ENCODE data around the gene METTL5. TPM values are rescaled to one million over a fixed set of nuclear protein-coding genes. Genes with fewer than 3 reads are reported as not detected.

Gene METTL5
- polyA plus RNA-seq, 1 of the 3 experiments (the other 2 are of a cell fraction) = 40.7 TPM

GRCh38 chr2:169798718-169799592, 25.8 kb downstream of the METTL5 start, which contains the start of gene SSB:
Gene SSB, plus strand, starts transcription at chr2:169798871. Its CDS starts 2,090 bp downstream, at chr2:169800961.
- Histone ChIP-seq H3K27ac (ENCODE audit: low read depth in 2 of 2, low read length in 1 of 2) (peak within 1 kb of the TSS; percentile 83 to 92), H4K20me1 (ENCODE audit: insufficient read depth) (no peaks in the 10 kb centered on the region; the same call in 1 of the 2 replicates), H3K4me1 (ENCODE audit: control insufficient read depth in 1 of 2, insufficient read depth in 2 of 2, low read depth in 1 of 2, low read length in 1 of 2) (no peaks in the 10 kb centered on the region; a peak in 1 of 4 replicates), H3K27me3 (ENCODE audit: insufficient read depth) (no peaks in the 10 kb centered on the region), H3K36me3 (replicated peaks in 1 of 2; ENCODE audit: control insufficient read depth in 1 of 2, insufficient read depth in 2 of 2, low read length in 1 of 2) (peaks cover 16 to 25% of the 10 kb centered on the region in 2 experiments), H3K4me3 (ENCODE audit: low read depth in 2 of 2, low read length in 1 of 2) (peak within 1 kb of the TSS; percentile 84 to 85), H3K79me2 (ENCODE audit: insufficient read depth) (peaks cover 51% of the 10 kb centered on the region), H3K9ac (peak within 1 kb of the TSS; percentile 94), H2AFZ (ENCODE audit: low read depth) (peak within 1 kb of the TSS; percentile 93), H3F3A (replicated peaks; ENCODE audit: insufficient read depth) (no peaks in the 10 kb centered on the region), H3K9me3 (no peaks in the 10 kb centered on the region), H3K4me2 (peak within 1 kb of the TSS; percentile 75), H3K9me2 (no peaks in the 10 kb centered on the region)
- ChIA-PET CTCF (interaction anchor here (1.2 kb wide), 1 partner anchor 130 kb away, joined by 3 read pairs; no protein-coding TSS in a partner anchor), POLR2A (interaction anchor here (0.7 to 0.8 kb wide), 2 partner anchors 17 to 83 kb away, joined by 3 read pairs; no protein-coding TSS in a partner anchor)
- WGBS (ENCODE audit: low lambda C conversion rate) = 1% methylated on average over 25 of the region's 67 CpGs
- DNase-seq = peak; percentile 99
- TF ChIP-seq USF2 (IDR thresholded peaks at IDR 0.05; ENCODE audit: borderline replicate concordance, low read depth, low read length) = no peak
- no peak for TF ChIP-seq JUND (IDR thresholded peaks at IDR 0.05)
- TF ChIP-seq NRF1 (IDR thresholded peaks at IDR 0.05; ENCODE audit: low read depth, low read length) = peak; percentile 96
- TF ChIP-seq MXI1 (IDR thresholded peaks at IDR 0.05; ENCODE audit: low read depth, low read length) = peak; percentile 67
- no peak for TF ChIP-seq RAD21 (IDR thresholded peaks at IDR 0.05; ENCODE audit: low read length)
- peak; percentile 77; the same call in 1 of the 2 replicates for TF ChIP-seq TAF1 (IDR thresholded peaks at IDR 0.05; ENCODE audit: borderline replicate concordance, low read depth, low read length)
- TF ChIP-seq FOSL2 (IDR thresholded peaks at IDR 0.05; ENCODE audit: borderline replicate concordance, low read depth) = no peak
- no peak for TF ChIP-seq RCOR1 (IDR thresholded peaks at IDR 0.05; ENCODE audit: low read length)
- no peak for TF ChIP-seq EZH2phosphoT487 (IDR thresholded peaks at IDR 0.05; ENCODE audit: borderline replicate concordance, low read depth)
- TF ChIP-seq ELF1 (IDR thresholded peaks at IDR 0.05) = no peak
- TF ChIP-seq REST (IDR thresholded peaks at IDR 0.05; ENCODE audit: low read depth, low read length) = no peak
- no peak for TF ChIP-seq RXRA (IDR thresholded peaks at IDR 0.05; ENCODE audit: borderline replicate concordance, low read depth)
- no peak for TF ChIP-seq PBX3 (IDR thresholded peaks at IDR 0.05)
- TF ChIP-seq MEF2A (IDR thresholded peaks at IDR 0.05; ENCODE audit: borderline replicate concordance, low read depth) = no peak
- 0 out of 2 replicates have a peak, but pooled peaks have one; percentile 8 for TF ChIP-seq SMC3 (IDR thresholded peaks at IDR 0.05; ENCODE audit: low read depth, low read length)
- TF ChIP-seq YY1 (IDR thresholded peaks at IDR 0.05; ENCODE audit: low read depth) = 0 out of 2 replicates have a peak, but pooled peaks have one; percentile 25
- no peak; the same call in 1 of the 2 replicates for TF ChIP-seq GABPA (IDR thresholded peaks at IDR 0.05; ENCODE audit: low read depth)
- no peak for TF ChIP-seq FOXM1 (IDR thresholded peaks at IDR 0.05; ENCODE audit: low read depth)
- TF ChIP-seq RFX5 (IDR thresholded peaks at IDR 0.05; ENCODE audit: low read length) = no peak
- no peak for TF ChIP-seq EP300 (IDR thresholded peaks at IDR 0.05; ENCODE audit: borderline replicate concordance in 1 of 2, low read depth in 1 of 2, low read length in 1 of 2)
- no peak for TF ChIP-seq ZBTB33 (IDR thresholded peaks at IDR 0.05; ENCODE audit: borderline replicate concordance, low read depth)
- no peak for TF ChIP-seq SIN3A (IDR thresholded peaks at IDR 0.05; ENCODE audit: borderline replicate concordance, low read depth, low read length)
- TF ChIP-seq NFIC (IDR thresholded peaks at IDR 0.05; ENCODE audit: borderline replicate concordance) = no peak
- no peak for TF ChIP-seq FOXJ3 (CRISPR knock-in tag; IDR thresholded peaks at IDR 0.05)

Measured in SK-N-SH (cell line).